GM11168 (cell line): Measurements from ENCODE around the gene SLC66A2.
"Not testable (repeated sequence)": the region's sequence is repeated elsewhere in the genome, so short reads cannot be mapped to it uniquely, and the experiment has no call there.

Experiments
- in situ Hi-C: fragments of 300-500 bp; cut with MboI; formaldehyde crosslinking; loops from one replicate; pipeline ENCODE4 v1.12.0; 2022; ENCODE audit warnings: low sequenced_read_pairs; ENCODE audit not compliant: unreplicated experiment

SLC66A2 gene

DNA sequence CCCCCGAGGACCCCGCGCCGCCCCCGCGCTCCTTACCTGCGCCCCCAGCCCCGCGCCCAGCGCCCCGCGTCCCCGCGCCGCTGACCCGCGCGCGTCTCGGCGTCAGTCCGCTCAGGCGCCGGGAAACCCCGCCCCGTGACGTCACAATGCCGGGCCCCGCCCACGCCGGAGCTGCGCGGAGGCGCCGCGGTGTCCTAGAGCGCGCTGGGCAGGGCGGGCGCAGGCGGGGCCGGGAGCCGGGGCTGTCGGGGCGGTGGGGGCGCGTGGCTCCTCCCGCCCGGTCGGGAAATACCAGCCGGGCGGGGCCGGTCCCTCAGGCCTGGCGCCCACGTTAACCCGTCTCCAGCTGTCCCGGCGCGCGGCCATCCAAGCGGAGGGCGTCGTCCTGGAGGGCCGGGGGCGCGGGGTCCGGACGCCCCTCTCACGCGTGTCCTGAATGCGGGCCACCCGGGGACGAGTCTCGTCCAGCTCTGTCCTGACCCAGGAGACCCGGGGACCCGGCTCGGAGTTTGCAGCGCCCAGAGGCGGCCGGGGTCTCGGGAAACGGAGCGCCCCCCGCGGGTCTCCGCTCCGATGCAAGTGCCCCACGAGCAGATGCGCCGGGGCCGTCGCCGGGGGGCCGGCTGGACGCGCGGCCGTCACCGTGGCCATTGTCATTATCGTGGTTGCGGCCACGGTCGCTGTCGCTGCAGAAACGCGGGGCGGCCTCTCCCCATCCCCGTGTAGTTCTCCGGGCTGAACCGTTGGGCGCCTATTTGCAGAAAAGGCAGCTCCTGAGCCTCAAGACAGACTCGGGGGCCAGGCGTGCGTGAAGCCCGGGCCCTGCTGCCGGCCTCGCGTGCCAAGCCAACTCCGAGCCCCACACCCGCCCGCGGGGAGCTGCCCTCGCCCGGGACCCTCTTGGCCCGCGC is at the start of gene SLC66A2:
Gene SLC66A2, minus strand, starts transcription at position 109 of the 911 bp plus-strand sequence. CDS start 727 bp downstream, outside the sequence.
- in situ Hi-C loops, result no loop called here

DNA sequence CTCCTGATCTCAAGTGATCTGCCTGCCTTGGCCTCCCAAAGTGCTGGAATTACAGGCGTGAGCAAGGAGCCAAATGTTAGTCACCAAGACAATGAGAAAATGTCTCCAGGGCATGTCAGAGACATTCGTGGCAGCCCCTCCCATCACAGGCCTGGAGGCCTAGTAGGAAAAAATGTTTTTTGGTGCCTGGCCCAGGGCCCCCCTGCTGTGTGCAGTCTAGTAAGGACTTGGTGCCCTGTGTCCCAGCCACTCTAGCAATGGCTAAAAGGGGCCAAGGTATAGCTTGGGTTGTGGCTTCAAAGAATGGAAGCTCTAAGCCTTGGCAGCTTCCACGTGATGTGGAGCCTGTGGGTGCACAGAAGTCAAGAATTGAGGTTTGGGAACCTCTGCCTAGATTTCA is 49.4 kb upstream of the SLC66A2 start:
- in situ Hi-C loops, result no loop called here

DNA sequence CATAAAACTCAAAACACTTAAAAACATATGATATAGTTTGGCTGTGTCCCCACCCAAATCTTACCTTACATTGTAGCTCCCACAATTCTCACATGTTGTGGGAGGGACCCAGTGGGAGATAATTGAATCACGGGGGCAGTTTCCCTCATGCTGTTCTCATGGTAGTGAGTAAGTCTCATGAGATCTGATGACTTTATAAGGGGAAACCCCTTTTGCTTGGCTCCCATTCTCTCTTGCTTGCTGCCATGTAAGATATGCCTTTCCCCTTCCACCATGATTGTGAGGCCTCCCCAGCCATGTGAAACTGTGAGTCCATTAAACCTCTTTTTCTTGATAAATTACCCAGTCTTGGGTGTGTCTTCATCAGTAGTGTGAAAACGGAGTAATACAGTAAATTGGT is 48.2 kb upstream of the SLC66A2 start:
- in situ Hi-C loops, result not testable (repeated sequence)

DNA sequence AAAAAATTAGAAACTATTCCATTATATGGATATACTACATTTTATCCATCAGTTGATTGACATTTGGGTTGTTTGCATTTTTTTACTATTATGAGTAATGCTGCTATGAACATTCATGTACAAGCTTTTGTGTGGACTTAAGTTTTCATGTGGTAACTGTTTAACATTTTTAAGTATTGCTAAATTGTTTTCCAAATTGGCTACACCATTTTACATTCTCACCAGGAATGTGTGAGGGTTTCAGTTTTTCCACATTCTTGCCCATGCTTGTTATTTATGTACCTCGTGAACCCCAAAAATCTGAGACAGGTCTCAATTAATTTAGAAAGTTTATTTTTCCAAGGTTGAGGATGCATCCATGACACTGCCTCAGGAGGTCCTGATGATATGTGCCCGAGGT is 40.0 kb upstream of the SLC66A2 start:
- in situ Hi-C loops, result no loop called here

DNA sequence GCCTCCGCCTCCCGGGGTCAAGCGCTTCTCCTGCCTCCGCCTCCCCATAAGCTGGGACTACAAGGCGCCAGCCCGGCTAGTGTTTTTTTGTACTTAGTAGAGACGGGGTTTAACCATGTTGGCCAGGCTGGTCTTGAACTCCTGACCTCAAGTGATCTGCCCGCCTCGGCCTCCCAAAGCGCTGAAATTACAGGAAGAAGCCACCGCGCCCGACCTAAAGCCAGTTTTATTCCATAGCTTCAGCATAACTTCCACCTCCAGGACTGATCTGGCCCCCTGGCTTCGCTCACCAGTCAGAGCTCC is 37.7 kb upstream of the SLC66A2 start:
- in situ Hi-C loops, result no loop called here

DNA sequence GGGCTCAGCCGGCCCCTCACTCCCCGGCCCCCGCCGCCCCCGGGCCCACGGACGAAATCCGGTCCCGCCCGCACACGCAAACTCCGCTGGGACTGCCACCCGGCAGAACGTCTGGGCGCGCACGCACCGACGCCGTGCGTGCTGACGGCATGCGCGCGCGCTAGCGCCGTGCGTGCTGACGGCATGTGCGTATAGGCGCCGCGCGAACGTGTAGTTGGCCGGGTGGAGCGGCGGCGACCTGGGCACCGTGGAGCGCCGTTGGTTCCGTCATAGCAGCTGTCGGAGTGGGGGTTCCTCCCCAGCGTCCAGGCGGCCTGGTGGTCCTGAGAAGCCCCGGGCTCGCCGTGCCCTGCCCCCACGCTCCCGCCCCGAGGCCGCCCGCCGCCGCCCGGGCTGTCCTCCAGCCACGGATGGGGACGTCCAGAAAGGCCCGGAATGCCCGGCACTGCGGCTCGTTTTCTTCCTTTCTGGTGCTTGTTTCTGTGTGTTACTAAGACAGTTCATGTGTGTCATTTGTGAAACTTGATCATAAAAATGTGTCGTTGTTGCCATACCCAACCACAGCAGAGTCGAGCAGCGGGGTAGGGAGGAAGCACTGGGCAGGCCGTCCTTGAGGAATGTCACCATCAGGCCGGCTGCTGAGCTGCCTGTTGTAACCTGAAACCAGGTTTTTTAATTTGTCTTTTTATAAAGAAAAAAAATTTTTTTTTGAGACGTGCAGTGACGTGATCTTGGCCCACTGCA is 37.2 kb upstream of the SLC66A2 start, which contains the start of gene TXNL4A:
Gene TXNL4A, minus strand, starts transcription at position 113 of the 744 bp plus-strand sequence. CDS start 171 bp downstream, outside the sequence.
- in situ Hi-C loops, result no loop called here

DNA sequence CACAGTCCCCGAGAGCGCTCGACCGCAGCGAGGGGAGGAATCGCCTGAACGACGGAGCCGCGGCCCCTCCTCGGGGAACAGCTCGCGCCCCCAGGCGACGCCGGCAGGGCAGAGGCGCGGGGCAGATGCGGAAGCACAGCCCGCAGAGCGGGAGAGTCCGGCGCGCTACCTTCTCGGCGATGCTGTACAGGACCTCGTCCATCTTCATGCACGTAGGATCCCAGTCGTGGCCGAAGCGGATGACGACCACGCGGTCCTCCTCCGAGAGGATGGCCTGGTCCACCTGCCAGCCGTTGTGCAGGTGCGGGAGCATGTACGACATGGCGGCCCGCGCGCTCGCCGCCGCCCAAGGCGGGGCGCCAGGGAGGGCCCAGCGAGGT is 36.6 kb upstream of the SLC66A2 start:
- in situ Hi-C loops, result no loop called here

DNA sequence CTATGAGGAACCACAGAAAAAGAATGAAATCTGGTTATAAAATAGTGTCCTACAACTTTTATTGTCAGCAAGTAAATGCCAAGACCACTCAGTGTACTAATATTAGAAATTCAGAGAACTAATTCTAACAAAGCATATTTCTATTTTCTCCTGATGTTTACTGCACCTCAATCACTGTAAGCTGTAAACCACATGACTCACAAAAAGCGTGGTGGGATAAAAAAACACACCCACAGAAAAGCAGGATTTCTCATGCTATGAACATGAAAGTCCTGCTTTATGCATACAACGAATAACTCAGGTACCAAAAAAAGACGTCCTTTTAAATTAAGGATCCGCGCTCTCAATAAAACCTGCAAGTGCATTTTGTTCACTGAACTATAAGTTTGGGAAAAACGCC is 36.1 kb upstream of the SLC66A2 start:
- in situ Hi-C loops, result no loop called here

DNA sequence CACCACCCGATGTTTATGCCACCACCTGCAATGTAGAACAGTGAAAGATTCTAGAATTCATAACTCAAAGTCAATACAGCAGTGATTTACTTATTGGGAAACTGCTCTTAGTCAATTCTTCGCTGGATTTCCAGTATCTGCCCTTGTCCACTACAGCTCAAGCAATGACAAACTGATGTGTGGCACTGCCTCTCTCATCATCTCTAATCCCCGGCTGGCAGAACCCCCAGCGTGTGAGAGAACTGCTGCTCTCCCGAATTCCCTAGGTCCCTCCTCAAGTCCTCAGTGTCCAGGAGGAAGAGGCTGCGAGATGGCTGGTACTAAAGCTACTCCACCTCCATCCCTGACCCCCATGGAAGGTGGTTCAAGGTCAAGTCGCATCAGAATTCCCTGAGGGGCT is 35.3 kb upstream of the SLC66A2 start:
- in situ Hi-C loops, result no loop called here

DNA sequence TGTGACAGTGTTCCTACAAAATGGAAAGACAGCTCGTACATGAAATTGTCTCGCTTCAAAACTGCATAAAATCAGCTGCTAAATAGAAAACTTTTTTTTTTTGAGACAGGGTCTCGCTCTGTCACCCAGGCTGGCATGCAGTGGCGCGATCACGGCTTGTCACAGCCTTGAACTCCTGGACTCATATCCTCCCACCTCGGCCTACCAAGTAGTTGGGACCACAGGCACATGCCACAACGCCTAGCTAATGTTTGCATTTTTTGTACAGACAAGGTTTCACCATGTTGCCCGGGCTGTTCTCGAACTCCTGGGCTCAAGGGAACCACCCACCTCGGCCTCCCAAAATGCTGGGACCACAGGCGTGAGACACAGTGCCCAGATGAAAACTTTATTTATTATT is 33.7 kb upstream of the SLC66A2 start:
- in situ Hi-C loops, result no loop called here

DNA sequence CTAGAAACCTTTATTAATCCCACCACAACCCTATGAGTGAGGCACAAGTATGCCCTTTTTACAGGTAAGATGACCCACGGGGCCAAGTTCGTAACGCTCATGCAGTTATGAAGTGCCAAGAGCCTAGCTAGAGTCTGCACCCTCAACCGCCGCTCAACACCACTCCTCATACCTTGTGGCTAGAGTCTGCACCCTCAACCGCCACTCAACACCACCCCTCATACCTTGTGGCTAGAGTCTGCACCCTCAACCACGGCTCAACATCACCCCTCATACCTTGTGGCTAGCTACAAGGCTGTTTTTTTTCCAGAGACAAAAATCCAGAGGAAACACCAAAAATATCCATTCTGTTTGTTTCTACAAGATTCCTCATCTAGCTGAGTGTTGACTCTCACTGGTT is 32.3 kb upstream of the SLC66A2 start:
- in situ Hi-C loops, result no loop called here

DNA sequence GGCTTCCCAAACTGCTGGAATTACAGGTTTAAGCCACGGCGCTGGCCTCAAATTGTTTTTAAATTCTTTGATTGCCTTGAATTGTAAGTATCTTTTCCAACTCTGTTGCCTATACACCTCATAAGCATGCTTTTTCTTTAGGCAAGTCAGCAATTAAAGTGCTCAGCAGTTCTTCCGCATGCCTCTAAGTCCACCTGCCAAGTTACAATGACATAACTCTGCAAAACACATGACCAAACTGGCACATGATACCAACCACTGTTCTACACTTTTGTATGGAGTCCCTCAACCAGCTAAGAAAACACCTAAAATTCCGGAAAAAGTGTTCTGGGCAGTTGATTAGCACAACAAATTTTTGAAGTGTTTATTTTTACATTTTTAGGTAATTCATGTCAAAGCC is 31.8 kb upstream of the SLC66A2 start:
- in situ Hi-C loops, result no loop called here

DNA sequence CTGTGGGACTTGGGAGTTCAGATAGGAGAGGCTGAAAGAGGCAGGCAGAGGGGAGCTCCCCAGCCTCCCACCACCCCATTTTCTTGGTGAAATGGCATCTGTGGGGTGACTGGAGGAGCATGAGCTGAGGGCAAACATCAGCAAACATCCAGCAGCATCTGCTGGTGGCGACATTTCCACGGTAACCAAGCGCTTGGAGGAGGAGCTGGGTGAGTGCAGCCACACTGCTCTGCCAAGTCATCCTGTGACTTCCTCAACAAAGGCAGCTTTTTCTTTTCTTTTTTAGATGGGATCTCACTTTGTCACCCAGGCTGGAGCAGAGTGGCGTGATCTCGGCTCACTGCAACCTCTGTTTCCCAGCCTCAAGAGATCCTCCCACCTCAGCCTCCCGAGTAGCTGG is 31.3 kb upstream of the SLC66A2 start:
- in situ Hi-C loops, result no loop called here

DNA sequence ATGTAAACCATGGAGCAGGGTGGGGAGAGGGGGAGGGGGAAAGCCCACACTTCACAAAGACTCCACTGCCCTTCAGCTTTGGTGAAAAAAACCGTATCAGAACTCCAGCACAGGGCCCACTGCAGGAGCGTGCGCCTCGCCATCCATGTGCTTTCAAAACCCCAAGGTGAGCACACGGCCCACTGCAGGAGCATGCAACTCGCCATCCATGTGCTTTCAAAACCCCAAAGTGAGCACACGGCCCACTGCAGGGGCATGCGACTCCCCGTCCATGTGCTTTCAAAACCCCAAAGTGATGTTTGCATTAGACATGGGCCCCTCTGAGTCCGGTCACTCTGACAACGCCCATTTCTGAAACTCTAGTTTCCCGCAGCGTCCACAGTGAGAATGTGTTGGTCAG is 29.1 kb upstream of the SLC66A2 start:
- in situ Hi-C loops, result no loop called here

DNA sequence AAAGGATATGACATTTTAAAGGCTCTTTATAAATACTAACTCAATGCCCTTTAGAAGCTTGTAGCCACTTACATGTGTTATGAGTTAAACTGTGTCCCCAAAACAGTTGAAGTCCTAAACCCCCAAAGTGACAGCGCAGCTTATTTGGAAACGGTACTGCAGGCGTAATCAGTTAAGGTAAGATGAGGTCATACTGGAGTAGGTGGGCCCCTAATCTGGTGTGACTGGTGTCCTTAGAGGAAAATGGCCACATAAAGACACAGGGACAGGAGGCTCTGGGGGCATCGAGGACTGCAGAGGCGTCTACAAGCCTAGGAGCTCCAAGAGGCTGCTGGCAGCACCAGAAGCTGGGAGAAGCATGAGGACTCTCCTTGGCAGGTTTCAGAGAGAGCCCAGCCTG is 28.4 kb upstream of the SLC66A2 start:
- in situ Hi-C loops, result no loop called here

DNA sequence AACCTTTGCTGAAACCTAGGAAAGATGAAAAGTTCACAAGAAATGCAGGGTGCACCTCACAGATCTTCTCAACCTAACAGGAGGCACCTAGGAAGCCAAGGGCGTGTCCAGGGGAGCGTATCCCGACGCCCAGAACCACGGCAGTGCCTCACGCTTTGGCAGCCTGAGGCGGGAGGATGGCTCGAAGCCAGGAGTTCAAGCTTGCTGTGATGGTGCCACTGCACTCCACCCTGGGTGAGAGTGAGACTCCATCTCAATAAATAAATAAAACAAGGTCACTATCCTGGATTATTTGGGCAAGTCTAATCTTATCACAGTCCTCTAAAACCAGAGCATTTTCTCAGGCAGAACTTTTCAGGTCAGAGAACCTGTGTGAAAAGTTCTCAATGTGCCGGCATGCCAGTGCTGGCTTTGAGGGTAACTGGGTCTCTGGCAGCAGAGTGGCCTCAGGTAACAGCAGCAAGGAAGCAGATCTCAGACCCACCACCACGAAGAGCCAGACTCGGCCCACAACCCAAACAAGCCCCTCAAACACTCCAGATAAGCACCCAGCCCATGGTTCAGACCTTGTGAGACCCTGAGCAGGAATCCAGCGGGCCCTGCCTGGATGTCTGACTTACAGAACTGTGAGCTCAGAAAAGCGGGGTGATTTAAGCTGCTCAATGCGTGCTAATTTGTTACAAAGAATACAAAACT is 24.7 kb upstream of the SLC66A2 start:
- in situ Hi-C loops, result no loop called here

DNA sequence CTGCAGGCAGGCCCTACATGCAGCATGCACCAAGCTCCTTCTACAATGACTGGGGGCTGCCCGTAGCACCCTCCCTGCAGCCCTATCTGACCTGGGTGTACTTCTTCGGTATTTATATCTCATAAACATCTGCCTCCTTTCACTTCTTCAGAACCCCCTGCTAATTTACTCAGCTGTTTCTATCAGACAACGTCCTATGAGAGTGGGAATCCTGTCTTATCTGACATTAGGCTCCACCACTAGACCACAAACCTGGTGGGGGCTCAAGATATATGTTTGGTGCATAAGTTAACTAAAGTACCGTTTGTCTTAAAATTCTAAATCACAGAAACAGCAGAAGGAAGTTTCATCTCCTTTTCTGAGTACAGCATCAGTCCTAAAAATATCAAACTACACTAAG is 23.6 kb upstream of the SLC66A2 start:
- in situ Hi-C loops, result no loop called here

DNA sequence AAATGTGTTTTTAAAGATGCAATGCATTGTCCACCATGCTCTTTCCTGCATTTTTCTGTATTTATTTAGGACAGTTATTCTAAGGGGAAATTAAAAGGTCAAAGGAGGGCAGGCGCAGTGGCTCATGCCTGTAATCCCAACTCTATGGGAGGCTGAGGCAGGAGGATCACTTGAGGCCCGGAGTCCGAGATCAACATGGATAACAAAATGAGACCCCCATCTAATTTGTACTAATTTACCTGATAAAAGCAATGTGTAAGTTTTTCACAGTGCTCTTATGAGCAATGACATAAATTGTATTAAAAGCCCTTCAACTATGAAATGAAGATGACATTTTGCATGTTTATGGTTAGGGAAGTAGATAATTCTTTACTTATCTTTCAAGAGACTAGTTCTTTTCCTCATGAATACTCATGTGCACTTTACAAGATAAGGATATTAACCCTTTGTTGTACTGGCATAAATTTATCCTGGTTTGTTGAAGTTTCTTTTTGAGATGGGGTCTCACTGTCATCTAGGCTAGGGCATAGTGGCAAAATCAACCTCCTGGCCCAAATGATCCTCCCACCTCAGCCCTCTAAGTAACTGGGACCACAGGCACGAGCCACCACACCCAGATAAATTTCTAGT is 22.7 kb upstream of the SLC66A2 start:
- in situ Hi-C loops, result no loop called here

DNA sequence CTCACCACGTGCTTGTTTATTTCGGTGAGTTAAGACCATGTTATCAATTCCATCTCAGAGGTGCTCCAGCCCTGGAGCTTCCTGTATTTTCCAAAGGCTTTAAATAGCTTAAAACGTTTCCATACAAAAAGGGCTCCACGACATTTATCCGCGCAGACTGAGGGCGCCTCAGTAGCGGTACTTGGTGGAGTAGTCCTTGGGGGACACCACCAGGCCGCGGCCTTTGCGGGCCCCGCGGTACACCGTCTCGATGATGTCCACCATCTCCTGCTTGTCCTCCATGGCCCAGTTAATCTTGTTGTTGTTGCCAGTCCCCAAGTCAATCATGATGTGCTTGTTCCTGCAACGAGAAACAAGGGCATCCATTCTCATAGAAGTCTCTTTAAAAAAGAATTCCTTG is 22.1 kb upstream of the SLC66A2 start:
- in situ Hi-C loops, result no loop called here

DNA sequence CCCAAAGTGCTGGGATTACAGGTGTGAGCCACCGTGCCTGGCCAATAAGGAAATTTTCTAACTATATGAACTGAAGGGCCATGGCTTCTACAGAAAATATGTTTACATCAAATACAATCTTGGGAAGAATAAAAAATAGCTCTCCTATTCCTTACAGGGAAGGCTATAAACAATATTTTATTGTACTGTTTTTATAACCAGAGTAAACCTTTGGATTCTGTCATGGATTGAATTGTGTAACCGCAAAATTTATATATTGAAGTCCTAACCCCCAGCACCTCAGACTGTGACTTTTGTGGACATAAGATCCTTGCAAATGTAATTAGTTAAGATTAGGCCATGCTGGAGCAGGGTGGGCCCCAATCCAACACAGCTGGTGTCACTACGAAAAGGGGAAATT is 21.3 kb upstream of the SLC66A2 start:
- in situ Hi-C loops, result no loop called here

DNA sequence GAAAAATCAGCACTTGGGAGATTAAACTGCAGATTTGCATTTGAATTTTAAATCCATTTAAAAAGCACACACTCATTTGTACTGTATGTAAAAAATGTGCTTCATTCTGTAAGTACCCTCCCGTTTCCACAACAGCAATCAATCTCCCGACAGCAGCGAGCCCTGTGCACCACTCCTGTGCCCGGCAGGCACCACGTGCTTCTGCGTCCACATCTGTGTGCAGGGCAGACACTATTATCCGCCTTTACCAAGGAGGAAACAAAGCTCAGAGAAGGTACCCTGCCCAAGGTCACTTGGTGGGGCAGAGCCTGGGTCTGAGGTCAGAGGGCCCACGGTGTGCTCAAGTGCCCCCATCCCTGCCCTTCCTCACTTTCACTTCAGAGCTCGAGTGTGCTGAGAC is 20.5 kb upstream of the SLC66A2 start:
- in situ Hi-C loops, result no loop called here
